HCEC 1CT (cell line): ENCODE measurements around the gene PXMP4.
"Not testable (repeated sequence)": the region's sequence is repeated elsewhere in the genome, so short reads cannot be mapped to it uniquely, and the experiment has no call there.

Experiments
- DNase-seq: peaks from one replicate; pipeline ENCODE4 v3.0.0-alpha.2; 2017

Gene PXMP4

DNA sequence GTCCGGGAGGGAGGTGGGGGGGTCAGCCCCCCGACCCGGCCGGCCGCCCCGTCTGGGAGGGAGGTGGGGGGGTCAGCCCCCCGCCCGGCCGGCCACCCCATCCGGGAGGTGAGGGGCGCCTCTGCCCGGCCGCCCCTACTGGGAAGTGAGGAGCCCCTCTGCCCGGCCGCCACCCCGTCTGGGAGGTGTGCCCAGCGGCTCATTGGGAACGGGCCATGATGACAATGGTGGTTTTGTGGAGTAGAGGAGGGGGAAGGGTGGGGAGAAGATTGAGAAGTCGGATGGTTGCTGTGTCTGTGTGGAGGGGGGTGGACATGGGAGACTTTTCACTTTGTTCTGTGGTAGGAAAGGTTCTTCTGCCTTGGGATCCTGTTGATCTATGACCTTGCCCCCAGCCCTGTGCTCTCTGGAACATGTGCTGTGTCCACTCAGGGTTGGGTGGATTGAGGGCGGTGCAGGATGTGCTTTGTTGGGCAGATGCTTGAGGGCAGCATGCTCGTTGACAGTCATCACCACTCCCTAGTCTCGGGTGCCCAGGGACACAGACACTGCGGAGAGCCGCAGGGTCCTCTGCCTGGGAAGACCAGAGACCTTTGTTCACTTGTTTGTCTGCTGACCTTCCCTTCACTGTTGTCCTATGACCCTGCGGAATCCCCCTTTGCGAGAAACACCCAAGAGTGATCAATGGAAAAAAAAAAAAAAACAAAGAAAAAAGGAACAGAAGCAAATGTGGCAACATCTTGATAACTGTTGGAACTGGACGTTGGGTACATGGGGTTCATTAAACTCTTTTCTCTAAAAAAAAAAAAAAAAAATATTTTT lies 18.3 kb downstream of the PXMP4 start:
- DNase-seq = no peak

- not testable (repeated sequence) for DNase-seq
These were observed 19.2 kb downstream of the PXMP4 start for GRCh38 chr20:33700696-33701441.

DNA sequence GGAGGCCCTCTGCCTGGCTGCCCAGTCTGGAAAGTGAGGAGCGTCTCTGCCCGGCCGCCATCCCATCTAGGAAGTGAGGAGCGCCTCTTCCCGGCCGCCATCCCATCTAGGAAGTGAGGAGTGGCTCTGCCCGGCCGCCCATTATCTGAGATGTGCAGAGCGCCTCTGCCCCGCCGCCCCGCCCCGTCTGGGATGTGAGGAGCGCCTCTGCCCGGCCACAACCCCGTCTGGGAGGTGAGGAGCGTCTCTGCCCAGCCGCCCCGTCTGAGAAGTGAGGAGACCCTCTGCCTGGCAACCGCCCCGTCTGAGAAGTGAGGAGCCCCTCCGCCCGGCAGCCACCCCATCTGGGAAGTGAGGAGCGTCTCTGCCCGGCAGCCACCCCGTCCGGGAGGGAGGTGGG lies 21.1 kb downstream of the PXMP4 start:
- not testable (repeated sequence) for DNase-seq

- DNase-seq = peak; percentile 25
These were observed 23.0 kb downstream of the PXMP4 start for GRCh38 chr20:33697129-33697528.

- no peak for DNase-seq
These were observed 23.7 kb downstream of the PXMP4 start for GRCh38 chr20:33696448-33696847.

- no peak for DNase-seq
These were observed 25.5 kb downstream of the PXMP4 start for GRCh38 chr20:33694639-33695012.

GRCh38 chr20:33693741-33694638 lies 26.1 kb downstream of the PXMP4 start:
- DNase-seq = no peak

DNA sequence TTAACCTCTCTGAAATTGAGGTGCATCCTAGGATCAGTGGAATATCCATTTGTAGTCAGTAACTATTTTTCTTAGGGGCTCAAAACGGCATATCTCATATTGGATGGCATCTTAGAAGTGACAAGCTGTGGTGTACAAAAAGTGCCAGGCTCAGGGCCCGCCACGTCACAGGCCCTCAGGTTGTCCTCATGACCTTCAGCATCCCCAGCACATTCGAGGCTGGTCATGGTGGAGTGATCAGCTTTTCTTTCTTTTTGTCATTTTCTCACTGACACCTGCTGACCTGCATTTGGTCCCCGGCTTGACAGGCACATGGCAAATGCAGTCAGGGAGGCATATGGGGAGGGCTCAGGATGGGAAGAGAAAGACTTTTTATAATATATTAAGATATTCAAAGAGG lies 26.8 kb downstream of the PXMP4 start:
- no peak for DNase-seq

DNA sequence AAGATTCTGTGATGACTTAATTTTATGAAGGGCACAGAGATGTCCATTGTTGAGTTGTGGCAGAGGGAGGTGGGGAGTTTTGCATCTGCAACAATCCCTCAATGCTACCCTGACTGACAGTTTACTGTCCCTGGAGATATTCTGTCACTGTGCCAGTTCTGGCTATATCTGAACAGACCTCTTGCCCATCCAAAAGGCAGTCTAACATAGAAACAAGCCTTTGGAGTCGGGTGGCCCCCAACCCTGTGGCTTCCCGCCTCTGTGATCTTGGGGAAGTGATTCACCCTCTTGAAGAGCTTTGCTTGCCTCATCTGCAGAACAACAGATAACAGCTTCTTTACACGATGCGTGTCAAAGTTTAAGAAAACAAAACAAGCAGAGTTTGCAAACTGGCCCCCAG lies 30.1 kb downstream of the PXMP4 start:
- no peak for DNase-seq

- DNase-seq = no peak
These were observed 30.6 kb downstream of the PXMP4 start for GRCh38 chr20:33689493-33689892.

- DNase-seq = no peak
These were observed 31.1 kb downstream of the PXMP4 start for GRCh38 chr20:33688938-33689424.

GRCh38 chr20:33687993-33688937 lies 31.8 kb downstream of the PXMP4 start:
- DNase-seq = no peak

- DNase-seq = no peak
These were observed 32.7 kb downstream of the PXMP4 start for GRCh38 chr20:33687370-33687915.

- DNase-seq = no peak
These were observed 33.1 kb downstream of the PXMP4 start for GRCh38 chr20:33686984-33687366.

- peak; percentile 93 for DNase-seq
These were observed 33.8 kb downstream of the PXMP4 start, which contains the start of gene E2F1 for GRCh38 chr20:33686100-33686983. TSS of gene E2F1 (minus strand) at chr20:33686385. CDS start at chr20:33686264, 121 bp downstream.

DNA sequence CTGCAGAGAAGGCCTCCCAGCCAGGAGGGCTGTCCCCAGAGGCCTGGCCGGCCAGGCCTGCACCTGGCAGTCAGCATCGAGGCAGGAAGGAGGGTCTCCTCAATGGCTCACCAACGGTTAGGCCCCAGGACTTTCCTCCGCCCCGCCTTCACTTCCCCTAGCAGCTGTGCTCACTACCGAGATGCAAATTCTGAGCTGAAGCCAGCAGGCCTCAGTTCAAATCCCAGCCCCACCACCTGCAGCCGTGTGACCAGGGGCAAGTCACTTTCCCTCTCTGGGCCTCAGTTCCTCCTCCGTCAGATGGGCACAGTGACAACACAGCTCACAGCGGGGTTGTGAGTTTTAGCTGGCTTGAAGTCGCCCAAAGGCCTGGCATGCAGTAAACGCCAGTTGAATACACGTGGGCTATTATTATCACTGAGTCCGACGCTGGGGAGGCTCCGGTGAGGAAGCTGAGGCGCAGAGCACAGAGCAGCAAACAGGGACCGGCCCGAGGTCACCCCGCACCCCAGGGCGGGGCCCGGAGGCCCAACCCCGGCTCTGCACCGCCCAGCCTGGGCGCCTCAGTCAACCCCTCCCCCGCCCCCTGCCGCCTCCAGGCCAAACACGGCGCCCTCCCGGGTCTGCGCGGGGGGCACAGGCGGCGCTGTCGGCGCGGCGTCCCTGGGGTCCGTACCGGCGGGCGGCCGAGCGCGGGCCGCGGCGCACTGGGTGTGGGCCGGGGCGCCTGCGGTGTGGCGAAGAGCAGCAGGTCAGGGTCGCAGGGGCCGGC lies 34.6 kb downstream of the PXMP4 start:
- DNase-seq = peak; percentile 37

GRCh38 chr20:33684533-33685327 lies 35.4 kb downstream of the PXMP4 start:
- no peak for DNase-seq

- DNase-seq = no peak
These were observed 38.3 kb downstream of the PXMP4 start for GRCh38 chr20:33681728-33682353.
